ENCODE data around the gene E2F6. TPM values are rescaled to one million over a fixed set of nuclear protein-coding genes. Genes with fewer than 3 reads are reported as not detected.

Gene E2F6
- total and polyA plus RNA-seq, 2 of the 8 experiments (the other 6 are each of a cell fraction or from before 2014, with no cell fraction given) = 8.3 to 14.9 TPM

- no peak for TF ChIP-seq CHD7 (IDR thresholded peaks at IDR 0.05; ENCODE audit: insufficient replicate concordance, low read length)
- no peak for TF ChIP-seq CTCF (IDR thresholded peaks at IDR 0.05; ENCODE audit: control extremely low read depth in 1 of 3, insufficient read depth in 1 of 3, low read depth in 1 of 3, low read length in 3 of 3)
- TF ChIP-seq BACH1 (IDR thresholded peaks at IDR 0.05; ENCODE audit: low read length) = no peak
- no peak for TF ChIP-seq CHD2 (IDR thresholded peaks at IDR 0.05; ENCODE audit: low read length)
- no peak for TF ChIP-seq POLR2A (IDR thresholded peaks at IDR 0.05; ENCODE audit: control extremely low read depth in 1 of 2, low read depth in 2 of 2, low read length in 2 of 2)
- TF ChIP-seq ATF3 (IDR thresholded peaks at IDR 0.05; ENCODE audit: insufficient read depth, low read depth, low read length) = no peak
- TF ChIP-seq SRF (IDR thresholded peaks at IDR 0.05; ENCODE audit: low read depth, low read length) = no peak
- TF ChIP-seq KDM1A (IDR thresholded peaks at IDR 0.05; ENCODE audit: borderline replicate concordance, low read length) = no peak
These were observed 63.5 kb downstream of the E2F6 start (continued) for GRCh38 chr2:11402436-11402835.

Measured in H1 (cell line).